Medulla oblongata (tissue), 1 donor: ENCODE measurements around the gene ULBP3.
"Not testable (repeated sequence)": the region's sequence is repeated elsewhere in the genome, so short reads cannot be mapped to it uniquely, and the experiment has no call there.

ENCODE experiments used
- DNase-seq: peaks from one replicate; pipeline ENCODE4 v3.0.0-alpha.2; 2015; ENCODE audit errors: extremely low spot score

The ULBP3 gene

DNA sequence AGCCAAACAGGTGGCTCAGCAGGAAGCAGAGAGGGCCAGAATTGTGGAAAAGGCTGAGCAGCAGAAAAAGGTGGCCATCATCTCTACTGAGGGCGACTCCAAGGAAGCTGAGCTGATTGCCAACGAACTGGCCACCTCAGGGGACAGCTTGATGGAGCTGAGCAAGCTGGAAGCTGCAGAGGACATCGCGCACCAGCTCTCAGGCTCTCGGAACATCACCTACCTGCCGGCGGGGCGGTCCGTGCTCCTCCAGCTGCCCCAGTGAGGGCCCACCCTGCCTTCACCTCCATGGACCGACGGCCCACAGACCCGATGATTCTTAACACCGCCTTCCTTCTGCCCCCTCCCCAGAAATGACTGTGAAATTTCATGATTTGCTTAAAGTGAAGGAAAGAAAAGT is 25.8 kb downstream of the ULBP3 start:
- no peak for DNase-seq

DNA sequence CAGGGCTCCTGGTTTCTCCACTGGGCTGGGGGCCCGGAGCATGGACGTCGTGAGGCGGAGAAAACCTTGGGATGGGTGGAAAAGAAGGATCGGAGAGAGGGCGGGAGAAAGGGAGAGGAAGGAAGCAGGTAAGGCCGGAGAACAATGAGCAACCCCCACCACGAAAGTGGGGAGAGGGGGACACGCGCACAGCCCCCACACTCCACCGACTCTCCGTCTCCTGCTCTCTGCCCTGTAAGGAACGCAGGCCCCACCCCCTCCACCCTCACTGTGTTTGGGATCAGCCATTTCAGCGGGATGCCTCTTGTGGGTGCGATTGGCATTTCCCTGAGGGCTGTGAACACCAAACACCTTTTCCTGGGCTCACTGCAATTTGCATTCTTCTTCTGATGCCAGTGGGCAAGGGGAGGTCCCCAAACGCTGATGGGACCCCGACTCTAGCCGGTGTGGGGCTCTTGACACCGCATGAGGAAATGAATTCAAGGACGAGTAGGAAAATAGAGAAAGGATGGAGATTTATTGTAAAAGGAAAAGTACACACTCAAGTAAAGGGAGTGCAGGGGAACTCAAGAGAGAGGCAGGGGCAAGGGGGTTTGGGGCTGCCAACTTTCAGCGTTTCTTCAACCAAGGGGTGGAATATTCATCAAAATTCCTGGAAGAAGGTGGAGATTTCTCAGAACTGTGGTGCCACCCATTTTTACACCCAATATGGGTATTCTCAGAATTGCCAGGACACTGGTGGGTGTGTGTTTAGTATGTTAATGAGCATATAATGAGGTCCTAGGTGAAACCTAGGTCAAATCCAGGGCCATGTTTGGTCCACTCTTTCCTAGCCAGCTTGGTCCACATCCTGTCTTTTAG is 30.5 kb downstream of the ULBP3 start:
- DNase-seq, result no peak

DNA sequence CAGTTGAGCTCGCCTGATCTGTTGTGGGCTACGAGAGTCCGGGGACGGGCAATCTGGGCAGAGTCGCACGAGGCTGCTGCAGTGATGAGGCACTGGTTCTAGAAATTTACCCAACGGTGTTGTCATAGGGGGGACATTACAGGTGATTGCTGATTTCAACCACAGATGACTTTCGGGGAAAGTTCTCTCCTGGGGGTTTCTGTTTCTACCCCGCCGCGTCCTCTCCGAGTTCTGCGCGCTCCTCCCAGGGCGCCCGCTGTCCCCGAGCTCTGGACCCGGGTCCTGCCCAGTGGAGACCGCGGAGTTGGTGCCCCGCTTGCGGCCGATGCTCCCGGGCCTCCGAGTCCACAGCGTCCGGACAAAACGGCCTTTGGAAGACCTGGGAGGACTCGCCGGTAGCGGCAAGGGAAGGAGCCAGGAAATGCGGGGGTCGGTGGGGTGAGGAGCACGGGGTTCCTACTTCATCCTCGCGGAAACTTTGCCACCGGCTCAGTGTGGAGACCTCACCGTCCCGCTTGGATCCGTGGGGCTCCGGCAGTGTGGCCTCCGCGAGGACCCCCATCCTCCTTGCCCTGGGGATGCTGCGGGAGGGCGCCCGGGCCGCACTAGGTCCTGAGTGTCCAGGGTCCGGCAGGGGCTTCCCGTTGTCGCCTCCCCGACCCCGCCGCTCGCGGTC is 31.3 kb downstream of the ULBP3 start:
- no peak for DNase-seq

- no peak for DNase-seq
These were observed 32.8 kb downstream of the ULBP3 start for GRCh38 chr6:150036081-150036480.

- no peak for DNase-seq
These were observed 35.6 kb downstream of the ULBP3 start for GRCh38 chr6:150033207-150033771.

GRCh38 chr6:150032598-150032997 is 36.3 kb downstream of the ULBP3 start:
- no peak for DNase-seq

GRCh38 chr6:150030611-150031010 is 38.3 kb downstream of the ULBP3 start:
- no peak for DNase-seq

DNA sequence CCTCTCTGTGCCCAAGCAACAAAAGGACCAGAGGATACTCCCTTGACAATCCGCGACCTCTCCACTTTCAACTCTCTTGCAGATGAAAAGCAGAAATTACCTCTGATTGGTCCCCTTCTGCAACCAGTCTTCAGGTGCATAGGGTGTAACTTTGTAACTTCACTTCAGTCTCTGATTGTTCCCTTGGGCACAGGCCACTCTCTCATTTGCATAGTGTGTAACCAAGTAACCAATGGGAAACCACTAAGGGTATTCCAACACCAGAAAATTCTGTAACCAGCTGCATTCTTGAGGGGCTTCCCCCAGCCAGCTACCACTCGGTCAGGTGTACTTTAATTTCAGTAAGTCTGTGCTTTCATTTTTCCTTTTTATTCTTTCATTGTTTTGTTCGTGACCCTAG is 39.2 kb downstream of the ULBP3 start:
- no peak for DNase-seq

- DNase-seq, result no peak
These were observed 39.6 kb downstream of the ULBP3 start for GRCh38 chr6:150029276-150029675.

GRCh38 chr6:150028799-150029198 is 40.1 kb downstream of the ULBP3 start:
- DNase-seq, result no peak

DNA sequence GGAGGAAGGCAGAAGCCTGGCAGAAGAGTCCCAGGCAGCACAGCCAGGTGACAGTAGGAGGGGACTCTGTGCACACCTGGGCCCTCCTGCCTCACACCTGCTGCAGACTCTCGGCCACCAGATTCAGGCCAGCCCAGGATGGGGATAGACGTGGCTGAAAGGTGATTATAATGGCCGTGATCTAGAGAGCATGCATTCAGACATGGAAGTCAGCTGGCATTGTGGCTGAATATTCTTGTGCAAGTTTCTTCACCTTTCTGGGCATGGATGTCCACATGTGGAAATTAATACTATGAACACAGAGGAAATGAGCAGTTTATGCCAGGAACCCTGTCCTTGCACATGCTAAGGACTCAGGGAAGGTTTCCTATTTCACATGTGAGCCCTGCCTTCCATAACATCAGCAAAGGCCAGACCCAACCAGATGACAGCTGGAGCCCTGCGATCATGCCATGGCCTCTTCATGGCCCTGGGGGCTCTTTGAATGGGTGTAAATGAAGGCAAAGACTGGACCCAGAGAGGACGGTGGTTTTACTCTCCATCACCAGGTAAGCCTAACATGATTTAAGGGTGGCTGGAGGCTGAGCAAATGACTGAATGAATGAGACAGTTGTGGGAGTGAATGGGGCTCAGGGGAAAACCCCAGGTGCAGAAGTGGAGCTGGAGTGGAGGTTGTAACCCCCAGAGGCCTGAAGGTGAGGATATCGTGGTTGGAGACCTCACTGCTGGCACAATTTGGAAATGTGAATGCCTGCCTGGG is 40.9 kb downstream of the ULBP3 start:
- no peak for DNase-seq

DNA sequence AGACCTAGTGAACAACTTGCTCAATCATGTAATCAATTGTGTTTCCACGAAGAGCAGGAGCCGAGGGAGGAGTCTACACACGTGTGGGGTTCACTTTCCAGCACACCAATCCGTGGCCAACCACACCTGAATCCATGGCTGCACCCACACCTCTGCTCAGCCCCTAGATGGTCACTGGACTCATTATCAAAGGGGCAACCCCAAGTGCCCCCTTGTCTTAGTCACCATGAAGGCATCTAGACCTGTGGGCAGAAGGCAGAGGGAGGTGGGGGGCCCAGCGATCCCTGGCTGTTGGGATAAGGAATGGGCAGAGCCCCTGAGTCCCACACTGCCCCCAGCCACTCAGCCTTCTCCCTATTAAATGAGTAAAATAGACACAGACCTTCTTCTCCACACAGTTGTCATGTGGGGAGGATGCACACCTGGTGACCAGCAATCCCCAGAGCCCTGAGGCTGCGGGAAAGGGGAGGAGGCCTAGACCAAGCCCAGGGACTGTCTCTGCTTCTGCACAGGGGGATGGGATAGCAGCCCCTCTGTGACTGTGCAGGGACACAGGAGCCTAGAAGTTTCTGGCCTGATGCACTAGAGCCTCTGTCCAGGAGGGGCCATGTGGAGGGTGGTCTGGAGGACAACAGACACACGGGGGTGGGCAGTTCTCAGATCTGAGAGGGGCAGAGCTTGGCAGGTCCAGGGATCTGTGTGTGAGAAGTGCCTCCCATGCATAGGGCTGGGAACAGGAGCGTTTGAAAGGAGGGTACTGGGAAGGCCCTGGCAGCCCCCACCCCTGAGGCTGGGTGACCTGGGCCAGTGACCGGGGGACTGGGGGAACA is 41.7 kb downstream of the ULBP3 start:
- DNase-seq, result no peak

- DNase-seq, result no peak
These were observed 43.6 kb downstream of the ULBP3 start, which contains the start of gene RAET1L for GRCh38 chr6:150025201-150025917. Gene RAET1L, minus strand, starts transcription at chr6:150025532. Its CDS starts 61 bp downstream, at chr6:150025471.

- DNase-seq, result no peak
These were observed 44.2 kb downstream of the ULBP3 start for GRCh38 chr6:150024646-150025155.

GRCh38 chr6:150024021-150024420 is 44.9 kb downstream of the ULBP3 start:
- not testable (repeated sequence) for DNase-seq

DNA sequence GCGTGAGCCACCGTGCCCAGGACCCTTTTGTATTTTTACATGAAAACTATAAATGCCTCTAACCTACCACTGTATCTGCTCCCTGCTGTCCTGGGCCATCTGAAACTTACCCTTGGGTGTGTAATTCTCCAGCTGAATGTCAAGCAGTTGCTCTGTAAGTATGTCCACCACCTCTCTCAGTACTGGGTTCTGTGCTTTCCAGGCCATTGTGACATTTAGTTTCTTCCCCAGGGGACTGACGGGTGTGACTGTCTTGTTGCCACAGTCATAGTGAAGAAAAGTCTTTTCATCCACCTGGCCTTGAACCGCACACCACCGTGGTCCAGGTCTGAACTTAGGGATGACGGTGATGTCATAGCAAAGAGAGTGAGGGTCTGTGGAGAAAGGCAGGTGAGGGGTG is 47.1 kb downstream of the ULBP3 start:
- DNase-seq, result not testable (repeated sequence)

DNA sequence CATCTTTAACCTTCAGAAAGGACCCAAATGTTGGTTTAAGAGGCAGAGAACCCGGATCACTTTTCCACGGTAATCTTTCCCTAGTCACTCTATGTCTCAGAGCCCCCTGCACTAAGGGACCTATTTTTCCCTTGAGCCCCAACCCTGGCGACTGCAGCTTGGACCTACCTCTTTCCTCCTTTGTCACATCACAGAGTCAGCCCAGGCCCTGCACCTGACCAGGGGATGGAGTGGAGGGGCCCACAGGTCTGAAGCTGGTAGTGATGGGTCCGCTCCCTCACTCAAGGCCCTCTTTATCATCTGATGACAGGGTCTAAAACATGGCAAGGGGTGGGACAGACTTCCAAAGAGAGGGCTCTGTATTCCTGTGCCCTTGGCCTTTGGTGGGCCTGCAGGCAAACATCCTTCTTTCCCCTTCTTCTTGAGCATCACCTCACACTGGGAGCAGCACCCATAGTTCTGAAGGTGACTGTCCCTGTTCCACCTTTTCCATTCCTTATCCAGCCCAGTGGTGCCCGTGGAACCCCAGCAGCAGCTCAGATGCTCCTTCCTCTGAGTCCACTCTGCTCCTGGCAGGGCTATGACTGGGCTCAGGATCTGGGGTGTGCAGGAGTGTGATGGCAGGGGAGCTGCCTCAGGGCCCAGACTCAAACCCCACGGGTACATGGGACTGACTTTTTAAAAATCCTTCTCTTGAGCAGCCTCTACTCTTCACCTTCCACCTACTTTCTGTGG is 49.9 kb downstream of the ULBP3 start:
- DNase-seq, result no peak

GRCh38 chr6:150017186-150017521 is 51.8 kb downstream of the ULBP3 start:
- DNase-seq, result not testable (repeated sequence)

DNA sequence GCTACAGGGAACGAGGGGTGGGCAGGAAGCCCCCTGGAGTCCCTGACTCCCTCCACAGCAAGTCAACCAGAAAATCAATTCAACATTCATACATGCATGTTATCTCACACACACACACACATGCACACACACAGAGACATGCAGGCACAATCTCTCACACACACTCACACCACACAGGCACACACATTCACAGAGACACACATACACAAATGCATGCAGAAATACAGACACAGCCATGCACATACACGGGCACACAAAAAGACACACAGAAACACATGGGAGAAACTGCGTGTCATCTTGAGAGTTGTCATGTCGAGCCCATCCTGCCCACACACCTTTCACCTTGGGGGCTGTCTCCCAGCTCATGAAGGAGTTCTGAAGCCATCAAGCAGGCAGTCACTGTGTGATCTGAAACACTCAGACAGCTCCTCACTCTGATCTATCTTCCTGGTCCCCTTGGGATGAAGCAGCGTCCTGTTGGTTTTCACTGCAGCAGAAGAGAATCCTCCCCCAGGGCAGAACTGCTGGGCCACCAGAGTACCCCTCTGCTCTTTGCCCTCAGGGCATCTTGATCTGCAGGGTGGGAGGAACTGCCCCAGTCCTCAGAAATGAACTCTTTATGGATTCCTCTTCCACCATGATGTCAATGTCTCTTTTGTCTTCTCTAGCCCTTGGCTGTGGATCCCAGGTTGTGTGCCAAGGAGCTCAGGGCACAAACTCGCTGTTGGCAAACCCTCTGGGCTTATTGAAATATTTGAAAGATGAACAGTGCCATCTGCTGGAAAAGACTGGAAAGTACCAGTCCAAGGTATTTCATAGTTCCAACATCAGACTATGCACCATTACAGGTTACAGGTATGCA is 52.4 kb downstream of the ULBP3 start:
- DNase-seq, result peak; percentile 93
